CMK (cell line): ENCODE results near the gene ZDHHC21.

Experiments
- DNase-seq: peaks from one replicate; pipeline ENCODE4 v3.0.0-alpha.2; 2010; ENCODE audit warnings: low read depth

Gene ZDHHC21

DNA sequence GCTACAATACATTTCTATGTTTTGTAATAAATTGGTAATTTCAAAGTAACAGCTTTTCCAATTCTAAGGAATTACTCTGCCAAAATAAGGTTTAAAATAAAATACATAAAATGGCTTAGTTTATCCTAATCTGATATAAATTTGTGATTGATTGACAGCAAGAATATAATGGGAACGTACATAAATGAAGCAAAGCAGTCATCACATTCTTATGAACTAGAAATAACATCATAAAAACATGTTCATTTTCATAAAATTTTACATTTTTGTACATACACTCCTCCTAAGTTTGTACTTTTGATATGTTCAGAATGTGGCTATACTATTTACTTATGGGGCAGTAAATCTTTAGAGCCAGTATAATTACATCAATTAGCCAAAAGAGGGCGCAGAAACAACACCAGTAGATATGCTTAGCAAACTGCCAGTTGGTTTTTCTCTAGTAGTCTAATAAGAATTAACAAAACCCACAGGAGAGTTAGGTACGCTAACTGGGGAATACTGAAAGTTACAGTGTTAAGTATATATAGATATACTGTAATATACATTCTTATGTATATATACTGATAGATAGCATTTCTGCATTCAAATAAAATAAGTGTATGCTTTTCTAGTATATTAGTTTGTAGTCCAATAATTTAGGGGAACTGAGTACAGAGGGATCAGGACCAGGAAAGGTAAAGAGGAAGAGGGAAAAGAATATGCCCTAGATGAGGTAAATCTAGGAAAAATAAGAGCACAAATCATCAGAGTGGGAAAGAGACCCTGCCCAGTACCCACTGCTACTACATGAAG is 76.8 kb downstream of the ZDHHC21 start:
- DNase-seq: no peak

GRCh38 chr9:14608540-14608939 is 84.7 kb downstream of the ZDHHC21 start:
- DNase-seq: no peak

- DNase-seq: no peak
Measured at GRCh38 chr9:14597171-14597799, 95.9 kb downstream of the ZDHHC21 start.

DNA sequence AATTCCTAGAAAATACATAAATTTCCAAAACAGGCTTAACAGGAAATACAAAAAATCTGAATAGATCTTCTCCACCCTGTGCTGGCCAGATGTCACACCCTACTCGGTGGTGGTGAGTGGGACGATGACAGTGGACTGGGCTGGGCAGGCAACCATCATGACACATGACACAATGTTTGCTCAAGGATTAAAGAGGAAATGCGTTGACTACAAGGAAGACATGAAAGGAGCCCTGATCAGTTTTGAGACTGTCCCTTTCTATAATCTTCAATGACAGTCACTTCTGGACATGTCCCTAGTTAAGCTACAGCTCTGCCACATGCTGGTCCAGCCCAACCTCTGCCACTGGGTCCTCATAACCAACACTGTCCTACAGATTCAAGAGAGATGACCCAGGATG is 99.8 kb downstream of the ZDHHC21 start:
- no peak for DNase-seq

DNA sequence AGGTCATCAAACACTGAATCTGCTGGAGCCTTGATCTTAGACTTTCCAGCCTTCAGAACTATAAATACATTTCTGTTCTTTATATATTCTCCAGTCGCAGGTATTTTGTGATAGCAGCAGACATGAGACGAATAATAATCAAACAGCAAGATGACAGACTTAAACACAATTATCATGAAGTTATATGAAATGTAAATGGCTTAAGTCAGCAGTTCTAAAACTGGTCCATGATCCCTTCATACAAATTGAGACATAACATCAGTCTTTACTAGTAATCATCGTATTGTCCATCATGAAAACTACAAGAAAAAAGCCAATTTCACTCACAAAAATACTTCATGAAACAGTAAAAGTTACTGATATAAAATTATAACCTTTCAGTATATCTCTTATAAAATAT is 101.8 kb downstream of the ZDHHC21 start:
- no peak for DNase-seq

DNA sequence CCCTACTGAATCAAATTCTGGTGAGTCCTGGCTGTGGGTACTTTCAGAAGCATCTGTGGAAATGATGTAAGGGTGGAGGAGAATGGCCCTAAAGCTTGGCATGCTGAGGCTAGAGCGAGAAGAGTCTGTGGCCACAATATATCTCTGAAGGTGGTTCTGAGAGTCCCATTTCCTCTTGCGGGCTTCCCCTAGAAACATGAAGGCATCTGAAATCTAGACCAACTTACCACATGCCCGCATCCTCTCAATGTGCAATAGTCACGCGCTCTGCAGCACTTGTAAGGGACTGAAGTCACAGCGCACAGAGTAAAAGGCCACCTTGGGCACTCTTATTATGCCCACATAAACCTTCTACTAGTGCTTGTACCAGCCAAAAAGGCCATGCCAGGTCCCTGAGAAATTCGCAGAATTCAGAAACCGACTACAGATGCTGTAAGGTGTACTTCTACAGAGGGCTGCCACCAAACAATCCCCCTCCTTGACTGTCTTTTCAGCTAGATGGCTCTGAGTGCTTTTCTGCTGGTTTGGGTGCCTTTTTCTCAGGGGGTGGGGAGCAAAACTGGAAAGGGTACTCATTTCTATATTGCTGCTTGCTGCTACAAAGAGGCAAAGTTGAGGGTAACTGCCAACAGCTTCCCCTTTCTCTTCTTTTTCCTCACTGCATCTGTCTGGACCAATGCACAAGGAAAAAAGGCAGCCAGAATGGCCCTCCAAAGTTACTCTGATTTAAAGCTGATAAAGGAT is 107.3 kb downstream of the ZDHHC21 start:
- no peak for DNase-seq

- DNase-seq: no peak
Measured at GRCh38 chr9:14584571-14584970, 108.7 kb downstream of the ZDHHC21 start.

DNA sequence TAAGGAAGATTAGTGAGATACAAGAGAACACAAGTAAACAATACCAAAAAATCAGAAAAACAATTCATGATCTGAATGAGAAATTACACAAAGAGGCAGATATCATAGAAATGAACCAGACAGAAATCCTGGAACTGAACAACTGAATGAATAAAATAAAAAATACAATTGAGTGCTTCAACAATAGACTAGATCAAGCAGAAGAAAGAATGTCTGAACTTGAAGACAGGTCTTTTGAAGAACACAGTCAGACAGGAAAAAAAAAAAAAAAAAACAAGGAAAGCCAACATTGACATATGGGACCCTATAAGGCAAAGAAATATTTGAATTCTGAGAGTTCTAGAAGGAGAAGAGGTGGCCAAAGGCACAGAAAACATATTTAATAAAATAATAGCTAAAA is 115.2 kb downstream of the ZDHHC21 start:
- no peak for DNase-seq

GRCh38 chr9:14574173-14574572 is 119.1 kb downstream of the ZDHHC21 start:
- no peak for DNase-seq

DNA sequence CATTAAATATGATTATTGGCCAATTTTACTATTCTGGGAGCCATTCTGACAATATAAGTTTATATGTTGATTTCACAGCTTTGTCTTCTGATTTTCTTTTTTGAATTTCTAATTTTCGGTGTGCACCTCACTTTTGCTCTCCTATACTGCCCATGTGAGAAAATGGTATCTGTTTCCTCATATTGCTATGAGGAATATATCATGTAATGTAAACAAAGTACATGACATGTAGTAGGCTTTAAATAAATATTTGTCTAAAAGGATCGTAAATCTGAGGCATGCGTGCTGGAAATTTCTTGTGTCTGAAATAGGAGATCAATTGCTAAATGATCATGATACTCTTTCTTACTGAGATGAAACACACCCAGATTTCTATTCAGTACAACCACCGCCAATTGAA is 119.9 kb downstream of the ZDHHC21 start:
- no peak for DNase-seq

GRCh38 chr9:14565352-14566016 is 127.7 kb downstream of the ZDHHC21 start:
- no peak for DNase-seq

DNA sequence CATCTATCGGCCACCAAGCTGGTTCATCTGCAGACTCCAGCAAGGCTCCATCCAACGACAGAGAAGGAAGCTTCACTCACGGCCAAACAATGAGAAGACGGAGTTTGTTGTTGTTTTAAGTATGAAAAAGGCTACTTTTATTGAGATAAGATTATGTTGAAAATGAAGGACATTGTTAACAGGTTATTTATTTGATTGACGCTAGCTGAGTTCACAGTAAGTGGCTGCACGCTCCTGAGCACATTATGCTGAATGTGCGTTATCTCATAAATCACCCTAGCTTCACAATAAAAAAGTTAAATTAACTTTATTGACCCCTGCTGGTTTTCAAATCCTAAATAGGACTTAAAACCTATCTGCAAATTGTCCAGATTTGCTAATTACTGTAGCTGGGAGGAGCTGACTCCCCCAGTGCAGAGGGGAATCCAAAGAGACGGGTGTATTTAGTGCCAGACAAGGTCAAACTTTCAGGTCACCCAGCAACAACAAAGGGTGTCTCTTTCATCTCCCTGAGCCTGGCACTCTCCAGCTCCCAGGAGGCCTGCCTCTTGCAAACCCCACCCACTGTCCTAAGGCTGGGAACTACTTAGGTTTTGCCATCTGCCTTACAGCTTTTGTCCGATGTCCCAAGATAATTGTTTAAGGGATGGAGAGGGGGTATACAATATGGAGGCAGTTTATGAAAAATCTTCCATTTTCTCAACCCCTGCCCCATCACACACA is 129.2 kb downstream of the ZDHHC21 start:
- no peak for DNase-seq

GRCh38 chr9:14561929-14562405 is 131.3 kb downstream of the ZDHHC21 start:
- no peak for DNase-seq
